ENCODE measurements around the gene DPP9.

Gene DPP9

GRCh38 chr19:4723595-4724514 lies at the start of gene DPP9:
DPP9 (minus strand) TSS chr19:4723842; CDS start chr19:4719906, 3,936 bp downstream.
- no peaks in the 10 kb centered on the region for H3K9me3 ChIP-seq (ENCODE audit: insufficient read depth, low read length)
- H4K20me1 ChIP-seq (ENCODE audit: insufficient read depth, low read length) = peaks cover 6% of the 10 kb centered on the region; the same call in 1 of the 2 replicates
- peak within 1 kb of the TSS; percentile 92 for H3K4me2 ChIP-seq (ENCODE audit: low read length)
- H3K27me3 ChIP-seq (ENCODE audit: low read depth, low read length) = no peaks in the 10 kb centered on the region
- peaks cover 38% of the 10 kb centered on the region for H3K4me1 ChIP-seq (ENCODE audit: low read length)
- TF ChIP-seq EZH2phosphoT487 (IDR thresholded peaks at IDR 0.05; ENCODE audit: low read depth) (no peak), CTCF (IDR thresholded peaks at IDR 0.05; ENCODE audit: low read depth, low read length) (no peak; the same call in 1 of the 2 replicates)
- H3K4me3 ChIP-seq (ENCODE audit: low read length) = peak within 1 kb of the TSS; percentile 93
- peak within 1 kb of the TSS; percentile 80 for H2AFZ ChIP-seq (ENCODE audit: low read depth, low read length)
- H3K9ac ChIP-seq (ENCODE audit: low read length) = peak within 1 kb of the TSS; percentile 95
- H3K36me3 ChIP-seq (replicated peaks; ENCODE audit: low read depth, low read length) = peaks cover 13% of the 10 kb centered on the region
- peaks cover 44% of the 10 kb centered on the region for H3K79me2 ChIP-seq (ENCODE audit: low read length)
- H3K27ac ChIP-seq (ENCODE audit: low read length) = peak within 1 kb of the TSS; percentile 58

GRCh38 chr19:4773047-4773640 lies 49.5 kb upstream of the DPP9 start:
- Histone ChIP-seq H3K9ac (ENCODE audit: low read length) (no peak overlapping the region), H3K36me3 (replicated peaks; ENCODE audit: low read depth, low read length) (no peaks in the 10 kb centered on the region), H3K27ac (ENCODE audit: low read length) (no peak overlapping the region), H3K27me3 (ENCODE audit: low read depth, low read length) (peaks cover 23% of the 10 kb centered on the region), H3K79me2 (ENCODE audit: low read length) (no peaks in the 10 kb centered on the region), H3K9me3 (ENCODE audit: insufficient read depth, low read length) (no peaks in the 10 kb centered on the region), H3K4me1 (ENCODE audit: low read length) (no peaks in the 10 kb centered on the region), H2AFZ (ENCODE audit: low read depth, low read length) (no peak overlapping the region), H3K4me2 (ENCODE audit: low read length) (no peak overlapping the region), H4K20me1 (ENCODE audit: insufficient read depth, low read length) (peaks cover 4% of the 10 kb centered on the region; the same call in 1 of the 2 replicates), H3K4me3 (ENCODE audit: low read length) (no peak overlapping the region)
- TF ChIP-seq EZH2phosphoT487 (IDR thresholded peaks at IDR 0.05; ENCODE audit: low read depth) (no peak), CTCF (IDR thresholded peaks at IDR 0.05; ENCODE audit: low read depth, low read length) (no peak)

DNA sequence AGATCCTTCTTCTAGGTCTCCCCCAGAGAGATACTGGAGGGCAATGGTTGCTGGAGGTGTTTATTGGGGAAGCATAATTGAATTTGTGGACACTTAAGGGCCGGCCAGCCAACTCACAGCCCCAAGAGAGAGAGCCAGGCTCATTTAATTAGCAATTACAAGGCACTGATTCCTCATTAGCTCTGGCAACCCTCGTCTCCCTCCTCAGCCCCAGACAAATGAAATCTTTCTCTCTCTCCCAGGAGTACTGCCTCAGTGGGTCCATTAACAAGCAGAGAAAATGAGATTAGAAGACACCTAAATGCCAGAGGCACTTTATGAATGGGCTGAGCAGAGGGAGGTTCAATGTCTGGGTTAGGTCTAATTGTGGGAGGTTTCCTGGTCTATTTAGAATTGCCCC lies 48.9 kb upstream of the DPP9 start:
- H3K9me3 ChIP-seq (ENCODE audit: insufficient read depth, low read length) = no peaks in the 10 kb centered on the region
- H4K20me1 ChIP-seq (ENCODE audit: insufficient read depth, low read length) = peaks cover 4% of the 10 kb centered on the region; the same call in 1 of the 2 replicates
- H3K27me3 ChIP-seq (ENCODE audit: low read depth, low read length) = peaks cover 23% of the 10 kb centered on the region
- no peaks in the 10 kb centered on the region for H3K36me3 ChIP-seq (replicated peaks; ENCODE audit: low read depth, low read length)
- H3K79me2 ChIP-seq (ENCODE audit: low read length) = no peaks in the 10 kb centered on the region
- no peak overlapping the region for H3K27ac ChIP-seq (ENCODE audit: low read length)
- no peak overlapping the region for H3K9ac ChIP-seq (ENCODE audit: low read length)
- H3K4me2 ChIP-seq (ENCODE audit: low read length) = no peak overlapping the region
- no peaks in the 10 kb centered on the region for H3K4me1 ChIP-seq (ENCODE audit: low read length)
- H2AFZ ChIP-seq (ENCODE audit: low read depth, low read length) = no peak overlapping the region
- no peak overlapping the region for H3K4me3 ChIP-seq (ENCODE audit: low read length)
- TF ChIP-seq EZH2phosphoT487 (IDR thresholded peaks at IDR 0.05; ENCODE audit: low read depth) = no peak
- no peak for TF ChIP-seq CTCF (IDR thresholded peaks at IDR 0.05; ENCODE audit: low read depth, low read length)
